ENCODE data around the gene FLT3.

- TF ChIP-seq CTCF (IDR thresholded peaks at IDR 0.05; ENCODE audit: low read length) (no peak), EZH2phosphoT487 (IDR thresholded peaks at IDR 0.05; ENCODE audit: low read length) (no peak), EZH2 (optimal IDR thresholded peaks at IDR 0.05; ENCODE audit: low read depth, low read length) (no peak)
These were observed 111.9 kb downstream of the FLT3 start, which contains the start of gene URAD for GRCh38 chr13:27988520-27988919.
